GM19035 (cell line): ENCODE results near the gene MAST1.
"Not testable (repeated sequence)": the region's sequence is repeated elsewhere in the genome, so short reads cannot be mapped to it uniquely, and the experiment has no call there.

Source experiments
- ATAC-seq: cut with Tn5 transposase; IDR thresholded peaks from one replicate; pipeline ENCODE4 v1.9.1; 2021; ENCODE audit not compliant: unreplicated experiment

The MAST1 gene

GRCh38 chr19:12838886-12839756 lies 806 bp downstream of the MAST1 start:
- ATAC-seq = no peak

GRCh38 chr19:12840091-12841079 lies 2.1 kb downstream of the MAST1 start:
- no peak for ATAC-seq

GRCh38 chr19:12841094-12841493 lies 2.8 kb downstream of the MAST1 start:
- ATAC-seq = no peak

- no peak for ATAC-seq
Measured at GRCh38 chr19:12842511-12842910, 4.2 kb downstream of the MAST1 start.

GRCh38 chr19:12843328-12843727 lies 5.0 kb downstream of the MAST1 start:
- ATAC-seq = no peak

- ATAC-seq = no peak
Measured at GRCh38 chr19:12843999-12844732, 5.9 kb downstream of the MAST1 start.

GRCh38 chr19:12846613-12847012 lies 8.3 kb downstream of the MAST1 start:
- ATAC-seq = not testable (repeated sequence)

GRCh38 chr19:12847159-12848139 lies 9.1 kb downstream of the MAST1 start:
- ATAC-seq = no peak

- no peak for ATAC-seq
Measured at GRCh38 chr19:12856653-12857052, 18.3 kb downstream of the MAST1 start.

GRCh38 chr19:12858041-12858928 lies 20.0 kb downstream of the MAST1 start:
- ATAC-seq = no peak

GRCh38 chr19:12859546-12859945 lies 21.2 kb downstream of the MAST1 start:
- no peak for ATAC-seq

- ATAC-seq = no peak
Measured at GRCh38 chr19:12864143-12864542, 25.8 kb downstream of the MAST1 start.

GRCh38 chr19:12864721-12865715 lies 26.7 kb downstream of the MAST1 start:
- ATAC-seq = no peak

GRCh38 chr19:12865746-12866415 lies 27.6 kb downstream of the MAST1 start:
- ATAC-seq = no peak

- no peak for ATAC-seq
Measured at GRCh38 chr19:12866416-12867119, 28.3 kb downstream of the MAST1 start.
